ENCODE measurements around the gene SEMA4D.

SEMA4D gene

GRCh38 chr9:89533411-89534095 is 35.6 kb upstream of the SEMA4D start:
- no peak for TF ChIP-seq ZNF274 (IDR thresholded peaks at IDR 0.05; ENCODE audit: low read depth, low read length)
- no peak overlapping the region for H3K4me3 ChIP-seq (ENCODE audit: low read length)

DNA sequence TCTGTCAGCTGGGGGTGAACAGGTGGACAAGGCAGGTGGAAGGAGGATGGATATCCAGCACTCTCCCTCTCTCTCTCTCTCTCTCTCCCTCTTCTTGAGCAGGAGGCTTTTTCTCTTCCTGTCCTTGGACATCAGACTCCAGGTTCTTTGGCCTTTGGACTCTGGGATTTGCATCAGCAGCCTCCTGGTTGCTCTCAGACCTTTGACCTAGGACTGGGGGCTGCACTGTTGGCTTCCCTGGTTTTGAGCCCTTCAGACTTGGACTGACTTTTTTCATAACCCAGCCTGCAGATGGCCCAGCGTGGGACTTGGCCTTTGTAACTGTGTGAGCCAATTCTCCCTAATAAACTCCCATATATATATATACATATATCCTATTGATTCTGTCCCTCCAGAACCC is 35.0 kb upstream of the SEMA4D start:
- no peak overlapping the region for H3K4me3 ChIP-seq (ENCODE audit: low read length)
- no peak for TF ChIP-seq ZNF274 (IDR thresholded peaks at IDR 0.05; ENCODE audit: low read depth, low read length)

- no peak for TF ChIP-seq ZNF274 (IDR thresholded peaks at IDR 0.05; ENCODE audit: low read depth, low read length)
- no peak overlapping the region for H3K4me3 ChIP-seq (ENCODE audit: low read length)
Observed at GRCh38 chr9:89532478-89532877, 34.6 kb upstream of the SEMA4D start.

- no peak overlapping the region for H3K4me3 ChIP-seq (ENCODE audit: low read length)
- TF ChIP-seq ZNF274 (IDR thresholded peaks at IDR 0.05; ENCODE audit: low read depth, low read length), result no peak
Observed at GRCh38 chr9:89531766-89532165, 33.9 kb upstream of the SEMA4D start.

DNA sequence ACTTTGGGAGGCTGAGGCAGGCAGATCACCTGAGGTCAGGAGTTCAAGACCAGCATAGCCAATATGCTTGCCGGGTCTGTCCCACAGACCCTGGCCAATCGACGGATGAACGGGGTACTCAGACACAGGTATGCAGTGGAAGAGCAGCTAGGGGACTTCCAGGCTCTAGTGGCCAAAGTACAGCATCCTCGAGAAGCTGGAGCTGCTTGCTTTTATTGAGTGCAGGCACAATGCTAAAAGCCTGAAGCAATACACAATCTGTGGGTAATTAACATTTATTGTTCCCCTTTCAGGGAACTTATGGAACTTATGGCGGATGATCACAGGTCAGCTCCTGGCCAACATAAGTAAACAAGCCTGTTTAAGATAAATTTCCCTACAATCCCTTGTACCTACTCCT is 32.8 kb upstream of the SEMA4D start:
- TF ChIP-seq ZNF274 (IDR thresholded peaks at IDR 0.05; ENCODE audit: low read depth, low read length), result no peak
- no peak overlapping the region for H3K4me3 ChIP-seq (ENCODE audit: low read length)

DNA sequence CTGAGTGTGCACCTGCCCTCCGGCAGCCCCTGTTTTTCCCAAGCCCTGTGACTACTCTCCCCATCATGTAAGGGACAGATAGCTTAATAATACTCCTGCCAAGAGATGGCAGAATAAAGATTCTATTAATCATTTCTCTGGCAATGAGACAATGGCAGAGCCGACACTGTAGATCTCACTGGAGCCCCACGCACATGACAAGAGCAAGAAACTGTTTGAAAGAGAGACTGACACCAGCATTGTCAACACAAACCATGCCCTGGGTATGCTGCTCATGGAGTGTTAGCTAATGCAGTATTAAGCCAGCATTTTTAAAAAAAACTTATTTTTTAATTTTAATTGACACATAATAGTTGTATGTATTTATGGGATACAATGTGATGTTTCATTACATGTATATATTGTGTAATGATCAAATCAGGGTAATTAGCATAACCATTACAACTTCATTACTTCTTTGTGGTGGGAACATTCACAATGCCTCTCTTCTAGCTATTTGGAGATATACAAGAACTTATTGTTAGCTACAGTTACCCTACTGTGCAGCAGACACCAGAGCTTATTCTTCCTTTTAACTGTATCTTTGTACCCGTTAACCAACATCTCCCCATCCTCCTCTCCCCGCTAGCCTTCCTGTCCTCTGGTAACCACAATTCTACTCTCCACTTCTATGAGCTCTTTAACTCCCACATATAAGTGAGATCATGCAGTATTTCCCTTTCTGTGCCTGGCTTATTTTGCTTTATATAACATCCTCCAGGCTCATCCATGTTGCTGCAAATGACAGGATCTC is 31.5 kb upstream of the SEMA4D start:
- no peak for TF ChIP-seq ZNF274 (IDR thresholded peaks at IDR 0.05; ENCODE audit: low read depth, low read length)
- H3K4me3 ChIP-seq (ENCODE audit: low read length), result no peak overlapping the region

DNA sequence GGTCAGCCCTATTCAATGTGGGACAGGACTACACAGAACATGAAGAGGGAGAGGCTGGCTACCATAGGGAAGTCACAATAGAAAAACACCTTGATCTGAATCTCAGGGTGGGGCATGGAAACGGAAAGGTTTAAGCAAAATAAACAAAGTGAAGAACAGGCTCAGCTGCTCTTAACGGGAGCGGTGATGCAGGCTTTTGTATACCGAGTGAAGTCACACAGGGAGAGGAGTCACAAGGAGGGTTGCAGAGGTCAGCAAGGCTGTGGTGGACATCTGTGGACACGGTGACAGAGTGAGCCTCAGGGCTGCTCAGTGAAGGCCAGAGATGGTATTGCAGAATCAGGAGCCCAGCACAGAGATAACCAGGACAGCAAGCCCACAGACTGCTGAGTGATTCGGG is 30.6 kb upstream of the SEMA4D start:
- no peak for TF ChIP-seq ZNF274 (IDR thresholded peaks at IDR 0.05; ENCODE audit: low read depth, low read length)
- H3K4me3 ChIP-seq (ENCODE audit: low read length), result no peak overlapping the region

- H3K4me3 ChIP-seq (ENCODE audit: low read length), result no peak overlapping the region
- no peak for TF ChIP-seq ZNF274 (IDR thresholded peaks at IDR 0.05; ENCODE audit: low read depth, low read length)
Observed at GRCh38 chr9:89528131-89528530, 30.2 kb upstream of the SEMA4D start.

DNA sequence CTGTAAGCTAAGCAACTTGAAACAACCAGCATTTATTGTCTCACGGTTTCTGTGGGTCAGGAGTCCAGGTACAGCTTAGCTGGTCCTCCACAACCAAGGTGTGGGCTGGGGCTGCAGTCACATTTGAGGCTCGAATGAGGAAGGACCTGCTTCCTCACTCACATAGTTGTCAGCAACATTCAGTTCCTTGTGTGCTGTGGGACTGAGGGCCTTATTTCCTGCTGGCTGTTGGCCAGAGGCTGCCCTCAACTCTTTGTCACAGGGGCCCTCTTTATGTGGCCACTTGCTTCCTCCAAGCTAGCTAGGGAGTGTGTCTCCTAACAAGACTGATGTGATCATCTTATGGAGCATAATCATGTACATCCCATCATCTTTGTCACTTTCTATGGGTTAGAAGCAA is 29.2 kb upstream of the SEMA4D start:
- H3K4me3 ChIP-seq (ENCODE audit: low read length), result no peak overlapping the region
- TF ChIP-seq ZNF274 (IDR thresholded peaks at IDR 0.05; ENCODE audit: low read depth, low read length), result no peak

DNA sequence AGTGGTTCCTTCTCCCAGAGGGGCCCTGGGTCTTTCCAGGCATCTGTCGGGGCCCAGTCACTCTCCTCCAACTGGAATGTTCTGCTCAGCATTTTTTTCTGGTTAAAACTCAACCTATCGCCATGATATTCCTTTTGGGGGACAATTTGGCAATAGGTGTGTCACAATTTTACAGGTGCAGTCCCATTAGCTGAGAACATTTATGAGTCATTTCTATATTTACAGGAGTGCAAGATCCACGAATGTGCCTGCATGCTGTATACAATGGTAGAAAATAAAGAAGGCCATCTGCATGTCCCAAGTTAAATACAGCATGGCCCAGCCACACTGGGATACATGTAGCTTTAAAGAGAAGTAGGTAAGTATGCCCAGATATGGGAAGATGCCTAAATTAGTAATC is 28.8 kb upstream of the SEMA4D start:
- no peak for TF ChIP-seq ZNF274 (IDR thresholded peaks at IDR 0.05; ENCODE audit: low read depth, low read length)

DNA sequence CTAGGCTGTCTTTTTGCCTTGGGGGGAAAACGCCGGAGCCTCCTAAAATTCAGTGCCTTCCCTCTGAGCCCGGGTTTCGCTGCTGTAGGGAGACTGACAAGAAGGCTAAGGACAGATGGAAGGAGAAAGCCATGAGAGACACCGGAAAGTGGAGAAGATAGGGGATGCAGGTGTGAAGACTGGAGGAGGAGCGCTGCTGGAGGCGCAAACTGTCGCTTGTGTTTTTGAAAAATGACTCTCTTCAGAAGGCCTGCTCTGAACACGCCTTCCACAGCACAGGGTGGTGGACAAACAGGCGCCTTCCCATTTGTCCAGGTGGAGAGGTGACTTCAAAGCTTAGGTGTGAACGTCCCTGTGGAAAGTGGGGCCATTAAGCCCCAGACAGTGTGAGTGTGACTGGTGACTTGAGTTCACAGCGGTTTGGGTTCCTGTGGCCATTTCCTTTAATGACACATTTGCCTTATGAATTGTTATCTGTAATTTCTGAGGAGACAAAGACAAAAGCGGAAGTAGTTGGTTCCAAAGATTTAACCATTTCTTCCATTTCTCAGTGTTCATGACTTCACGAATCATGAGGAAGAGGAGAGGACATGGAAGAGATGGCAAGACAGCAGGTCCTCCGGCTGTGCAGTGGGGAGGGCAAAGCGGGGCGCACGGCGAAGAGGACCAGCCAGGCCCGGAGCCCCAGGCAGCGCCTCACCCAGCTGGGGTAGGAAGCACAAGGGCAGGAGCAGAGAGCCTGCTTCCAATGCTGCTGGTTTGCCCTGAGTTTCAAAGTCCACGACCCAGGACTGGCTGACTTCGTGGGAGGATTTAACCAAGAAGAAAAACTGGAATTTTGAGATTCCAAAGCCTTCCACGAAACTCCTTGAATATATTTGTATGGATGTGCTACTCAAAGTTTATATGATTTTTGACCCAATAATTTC is 27.8 kb upstream of the SEMA4D start:
- no peak for TF ChIP-seq ZNF274 (IDR thresholded peaks at IDR 0.05; ENCODE audit: low read depth, low read length)
- no peak overlapping the region for H3K4me3 ChIP-seq (ENCODE audit: low read length)

More for the DNA sequence above, 28.8 kb upstream of the SEMA4D start:
- H3K4me3 ChIP-seq (ENCODE audit: low read length), result no peak overlapping the region

DNA sequence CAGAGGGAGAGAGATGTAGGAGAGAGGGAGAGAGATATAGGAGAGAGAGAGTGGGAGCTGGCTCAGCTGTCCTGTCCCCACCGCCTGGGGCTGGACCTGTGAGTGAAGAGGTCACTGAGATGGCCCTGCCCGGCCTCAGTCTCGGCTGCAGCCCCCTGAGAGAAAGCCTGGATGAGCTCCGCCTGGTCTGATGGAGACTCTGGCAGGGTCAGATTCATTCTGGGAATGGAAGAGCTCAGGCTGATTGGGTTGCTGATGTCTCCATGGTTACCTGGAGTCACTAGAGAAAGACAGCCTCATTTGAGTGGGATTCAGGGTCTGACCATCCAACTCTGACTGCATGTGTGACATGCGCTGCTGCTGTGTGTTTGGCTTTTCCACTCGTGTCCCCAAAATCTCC is 27.1 kb upstream of the SEMA4D start:
- TF ChIP-seq ZNF274 (IDR thresholded peaks at IDR 0.05; ENCODE audit: low read depth, low read length), result no peak
- no peak overlapping the region for H3K4me3 ChIP-seq (ENCODE audit: low read length)

DNA sequence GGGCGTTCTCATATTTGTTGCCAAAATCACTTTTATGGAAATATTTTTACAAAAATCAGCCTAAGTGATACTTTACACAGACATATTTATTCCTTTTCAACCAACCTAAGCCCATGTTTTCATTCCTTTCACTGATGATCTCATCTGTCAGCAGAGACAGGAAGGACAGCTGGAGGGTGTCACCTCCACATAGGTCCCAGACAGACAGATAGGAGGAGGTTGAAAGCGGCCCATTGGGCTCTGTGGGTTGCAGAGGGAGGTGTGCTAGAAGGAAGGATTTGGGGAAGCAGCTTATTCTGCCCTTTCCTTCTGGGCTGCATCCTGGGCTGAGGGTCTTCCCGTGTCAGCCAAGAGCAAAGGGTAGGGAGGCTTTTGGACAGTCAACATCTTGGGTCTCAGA is 26.0 kb upstream of the SEMA4D start:
- H3K4me3 ChIP-seq (ENCODE audit: low read length), result no peak overlapping the region
- TF ChIP-seq ZNF274 (IDR thresholded peaks at IDR 0.05; ENCODE audit: low read depth, low read length), result no peak

GRCh38 chr9:89522959-89523285 is 25.0 kb upstream of the SEMA4D start:
- TF ChIP-seq ZNF274 (IDR thresholded peaks at IDR 0.05; ENCODE audit: low read depth, low read length), result no peak
- H3K4me3 ChIP-seq (ENCODE audit: low read length), result no peak overlapping the region; the same call in 1 of the 2 replicates
